K562 (cell line): ENCODE data around the gene NSG2.

Experiments
- CEBPB ChIP-seq: fragments of 450-650 bp; IDR thresholded peaks from 2 replicates; pipeline ENCODE4 v1.6.1; 2016; ENCODE audit warnings: missing genetic modification characterization, missing compliant biosample characterization
- CTBP1 ChIP-seq: fragments of 450-650 bp; IDR thresholded peaks from 2 replicates; pipeline ENCODE4 v1.6.1; 2016; ENCODE audit warnings: borderline replicate concordance
- CTCF ChIP-seq, 3 experiments: IDR thresholded peaks in 2 of 3; conservative IDR thresholded peaks in 1 of 3; 2 replicates each; pipeline ENCODE4 v1.5.1; 2011 to 2012; ENCODE audit warnings: low read length in 3 of 3, mild to moderate bottlenecking in 3 of 3, control low read depth in 2 of 3, improper control_type of control experiment in 1 of 3, inconsistent platforms in 1 of 3, low read depth in 1 of 3, mixed read lengths in 1 of 3, moderate library complexity in 1 of 3; ENCODE audit not compliant: insufficient read depth in 2 of 3
- JUN ChIP-seq, 2 experiments: sonication (generic) in 1 of 2; formaldehyde crosslinking in 1 of 2; IDR thresholded peaks; 2 replicates each; pipeline versions ENCODE4 v1.6.1 to v1.8.0; 2012 to 2022; ENCODE audit warnings: borderline replicate concordance in 2 of 2, mild to moderate bottlenecking in 2 of 2, improper control_type of control experiment in 1 of 2, low read depth in 1 of 2, low read length in 1 of 2, missing genetic modification reagents in 1 of 2
- KLF13 ChIP-seq: fragments of 450-650 bp; IDR thresholded peaks from 2 replicates; pipeline ENCODE4 v1.6.1; 2016; ENCODE audit warnings: missing genetic modification characterization, low read depth, mild to moderate bottlenecking, missing compliant biosample characterization, moderate library complexity, borderline replicate concordance
- MAZ ChIP-seq, 2 experiments: fragments of 450-650 bp in 1 of 2; sonication (generic) in 1 of 2; formaldehyde crosslinking; IDR thresholded peaks in 1 of 2; conservative IDR thresholded peaks in 1 of 2; 2 replicates each; pipeline versions ENCODE4 v1.4.0 to v1.5.0; 2020; ENCODE audit warnings: mild to moderate bottlenecking in 1 of 2, missing genetic modification reagents in 1 of 2
- TARDBP ChIP-seq: fragments of 450-650 bp; IDR thresholded peaks from 2 replicates; pipeline ENCODE4 v1.6.1; 2016
- ZNF263 ChIP-seq: sonication (generic); formaldehyde crosslinking; IDR thresholded peaks from 2 replicates; pipeline ENCODE4 v1.8.0; 2022; ENCODE audit warnings: mild to moderate bottlenecking, missing genetic modification reagents, borderline replicate concordance
- ZNF274 ChIP-seq: IDR thresholded peaks from 2 replicates; pipeline ENCODE4 v1.6.1; 2011; ENCODE audit warnings: low read depth, mild to moderate bottlenecking, low read length, moderate library complexity, borderline replicate concordance

- TF ChIP-seq KLF13 (tag) (no peak), CEBPB (tag) (no peak), CTBP1 (no peak), JUN (IDR thresholded peaks at IDR 0.05; ENCODE audit: borderline replicate concordance, low read depth, low read length) (no peak), JUN (CRISPR knock-in tag; IDR thresholded peaks at IDR 0.05; ENCODE audit: borderline replicate concordance) (no peak), ZNF274 (no peak), CTCF (IDR thresholded peaks at IDR 0.05 in 2 of 3, conservative IDR thresholded peaks at IDR 0.05 in 1 of 3; ENCODE audit: insufficient read depth in 2 of 3, low read depth in 1 of 3, low read length in 3 of 3) (no peak), TARDBP (no peak), MAZ (CRISPR knock-in tag; conservative IDR thresholded peaks at IDR 0.05 in 1 of 2, IDR thresholded peaks at IDR 0.05 in 1 of 2) (no peak), ZNF263 (CRISPR knock-in tag) (no peak)
Observed at GRCh38 chr5:174082286-174082685, 36.8 kb downstream of the NSG2 start.
